GM21447 (cell line): Measurements from ENCODE around the gene POMT2.

Experiments
- ATAC-seq: cut with Tn5 transposase; IDR thresholded peaks from one replicate; pipeline ENCODE4 v1.9.1; 2021; ENCODE audit not compliant: unreplicated experiment

The POMT2 gene

GRCh38 chr14:77245820-77246219 lies 74.9 kb downstream of the POMT2 start:
- no peak for ATAC-seq

DNA sequence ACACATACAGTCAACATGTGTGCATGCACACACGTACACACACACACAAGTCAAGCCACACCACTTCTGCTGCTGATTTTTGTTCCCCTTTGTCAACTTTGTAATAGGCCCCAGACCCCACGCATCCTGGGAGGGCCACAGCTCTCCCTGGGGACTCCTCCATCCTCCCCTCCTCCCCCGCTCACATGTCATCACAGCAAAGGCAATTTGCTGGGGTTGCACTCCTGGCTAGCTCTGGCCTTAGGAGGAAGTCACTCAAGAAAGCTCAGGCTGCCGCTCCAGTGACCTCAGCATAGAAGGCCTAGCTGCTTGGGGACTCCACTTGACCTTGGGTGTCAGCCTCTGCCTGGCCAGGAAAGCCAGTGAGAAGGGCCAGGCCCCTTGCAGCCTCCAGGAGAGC lies 76.8 kb downstream of the POMT2 start:
- ATAC-seq, result no peak

DNA sequence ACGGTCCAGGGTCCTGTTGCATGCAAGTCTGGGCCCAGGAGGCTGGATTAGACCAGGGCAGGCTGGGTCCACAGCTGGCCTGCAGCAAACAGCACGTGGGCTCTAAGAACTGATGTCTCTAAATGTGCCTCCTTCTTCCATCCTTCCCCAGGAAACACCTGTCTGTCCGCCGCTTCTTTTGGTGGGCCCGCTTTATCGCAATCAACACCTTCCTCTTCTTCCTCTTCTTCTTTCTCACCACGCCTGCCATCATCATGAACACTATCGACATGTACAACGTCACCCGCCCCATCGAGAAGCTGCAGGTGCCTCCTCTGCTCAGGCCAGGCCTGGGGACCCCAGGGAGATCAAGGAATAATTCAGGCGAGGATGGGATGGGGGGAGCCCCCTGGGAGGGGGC lies 77.9 kb downstream of the POMT2 start:
- ATAC-seq, result no peak

GRCh38 chr14:77241955-77242354 lies 78.7 kb downstream of the POMT2 start:
- ATAC-seq, result no peak

GRCh38 chr14:77240336-77240915 lies 80.3 kb downstream of the POMT2 start:
- ATAC-seq, result no peak

GRCh38 chr14:77239412-77239811 lies 81.3 kb downstream of the POMT2 start:
- no peak for ATAC-seq

- ATAC-seq, result no peak
These were observed 81.7 kb downstream of the POMT2 start for GRCh38 chr14:77238996-77239395.

GRCh38 chr14:77238356-77238755 lies 82.3 kb downstream of the POMT2 start:
- no peak for ATAC-seq

GRCh38 chr14:77236814-77237213 lies 83.9 kb downstream of the POMT2 start:
- no peak for ATAC-seq

GRCh38 chr14:77231721-77232120 lies 89.0 kb downstream of the POMT2 start:
- ATAC-seq, result no peak

DNA sequence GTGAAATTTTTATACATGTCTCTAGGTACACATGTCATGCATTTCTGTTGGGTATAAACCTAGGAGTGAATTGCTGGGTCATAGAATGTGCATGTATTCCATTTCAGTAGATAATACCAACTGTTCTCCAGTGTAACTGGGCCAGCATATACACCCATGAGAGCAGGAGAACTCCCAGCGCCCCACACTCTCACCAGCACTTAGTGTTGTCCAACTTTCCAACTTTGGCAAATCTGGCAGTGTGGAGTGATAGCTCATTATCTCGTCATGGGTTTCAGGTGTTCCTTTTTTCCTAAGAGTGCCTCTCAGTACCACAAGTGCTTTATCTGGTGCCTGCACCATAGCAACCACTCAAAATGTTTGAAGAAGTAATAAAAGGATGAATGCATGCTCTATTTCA lies 89.8 kb downstream of the POMT2 start:
- no peak for ATAC-seq

DNA sequence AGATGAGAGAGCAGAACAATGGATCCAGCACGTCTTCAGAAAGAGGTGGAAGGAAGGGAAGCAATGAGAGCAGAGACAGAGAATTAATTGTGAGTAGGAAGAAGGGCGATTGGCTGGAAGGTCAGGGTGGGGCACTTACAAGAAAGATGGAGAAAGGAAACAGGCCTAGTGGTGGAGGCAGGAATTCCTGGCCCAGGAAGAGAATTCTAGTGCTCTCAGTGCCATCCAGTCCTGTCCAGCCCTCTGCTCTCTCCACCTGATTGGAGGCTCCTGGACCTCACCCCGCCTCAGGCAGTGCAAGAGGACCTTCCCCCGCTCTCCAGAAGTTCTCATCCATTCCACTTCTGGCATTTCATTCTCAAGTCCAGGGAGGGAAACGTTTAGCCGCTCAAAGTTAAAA lies 92.6 kb downstream of the POMT2 start:
- ATAC-seq, result no peak

DNA sequence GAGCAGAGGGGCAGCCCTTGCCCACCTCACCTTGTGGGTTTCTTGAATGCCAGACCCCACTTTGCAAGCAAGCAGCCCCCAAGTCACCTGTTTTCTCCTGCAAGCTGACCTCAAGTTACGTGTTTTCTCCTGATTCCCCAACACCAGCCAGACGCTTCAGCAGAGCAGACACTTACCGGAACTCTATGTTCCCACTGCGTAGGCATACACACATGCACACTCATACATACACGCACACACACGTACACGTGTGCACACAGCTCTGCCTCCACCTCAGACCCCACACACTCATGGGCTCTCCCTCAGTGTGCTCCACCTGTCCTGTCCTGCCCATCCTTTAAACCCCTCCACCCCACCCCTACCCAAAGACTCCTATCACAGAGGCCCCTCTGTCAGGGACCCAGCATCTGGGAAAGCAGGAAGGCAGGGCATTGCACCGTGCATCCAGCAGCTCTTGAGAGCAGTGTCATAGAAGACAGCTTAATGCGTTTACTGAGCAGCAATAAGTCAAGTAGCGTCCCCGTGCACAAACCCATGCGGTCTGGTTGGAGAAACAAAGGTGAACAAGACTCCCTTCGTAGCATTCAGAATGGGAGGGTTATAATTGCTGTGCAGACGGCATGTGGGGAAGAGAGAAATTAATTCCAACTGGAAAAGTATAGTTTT lies 94.7 kb downstream of the POMT2 start:
- no peak for ATAC-seq

GRCh38 chr14:77225254-77225653 lies 95.4 kb downstream of the POMT2 start:
- no peak for ATAC-seq
